Lower leg skin (tissue), 3 donors: Measurements from ENCODE around the gene NIPAL3.

Source experiments
- CTCF ChIP-seq, 3 donors: fragments of 450-650 bp; IDR thresholded peaks; one replicate each; pipeline ENCODE4 v1.5.1; 2016; ENCODE audit warnings: antibody characterized with exemption in 3 of 3, mild to moderate bottlenecking in 3 of 3, moderate library complexity in 2 of 3
- POLR2A ChIP-seq, 2 donors: fragments of 450-650 bp; IDR thresholded peaks; one replicate each; pipeline ENCODE4 v1.6.1; 2016 to 2017; ENCODE audit warnings: antibody characterized with exemption in 2 of 2, mild to moderate bottlenecking in 1 of 2, moderate library complexity in 1 of 2

GRCh38 chr1:24435782-24436365, 20.3 kb downstream of the NIPAL3 start:
- no peak for TF ChIP-seq CTCF (IDR thresholded peaks at IDR 0.05)
- no peak for TF ChIP-seq POLR2A (IDR thresholded peaks at IDR 0.05)
